HCT116 (cell line): ENCODE measurements around the gene THRA. TPM values are rescaled to one million over a fixed set of nuclear protein-coding genes. Genes with fewer than 3 reads are reported as not detected.
A peak's percentile ranks its signal among the peaks of the same experiment; 100 is the strongest.

Source experiments
- ATAC-seq: fragments of 200-7000 bp; cut with Tn5 transposase; 2 replicates; pipeline ENCODE4 v1.9.1; 2020; ENCODE audit warnings: mild to moderate bottlenecking, moderate library complexity
- BruUV-seq: library from RNA; stranded (reverse); fragments of 400-500 nt; replicated peaks from 2 replicates; lab custom pipeline; 2021; lab: Mats Ljungman, UMichigan
- CTCF ChIA-PET: fragments of 300-600 bp; sonication (Branson Sonifier 250); formaldehyde crosslinking; loops from one replicate; lab custom pipeline; 2021; ENCODE audit warnings: antibody characterized with exemption; lab: Charles Lee
- POLR2A ChIA-PET: fragments of 300-600, 350-600 bp; sonication (Branson Sonifier 250); formaldehyde crosslinking; loops from one replicate; lab custom pipeline; 2021; ENCODE audit warnings: antibody characterized with exemption; lab: Charles Lee
- RAD21 ChIA-PET, 2 experiments: fragments of 300-600 bp; sonication (Branson Sonifier 250); formaldehyde crosslinking; loops; one replicate each; lab custom pipeline; 2023; ENCODE audit warnings: low total read pairs in 2 of 2; ENCODE audit not compliant: uncharacterized antibody in 2 of 2, unreplicated experiment in 2 of 2, low non-redundant PET in 1 of 2; lab: Charles Lee
- DNase-seq: peaks from one replicate; pipeline ENCODE4 v3.0.0-alpha.2; 2010; ENCODE audit warnings: low read depth, low spot score
- H2AFZ ChIP-seq: fragments of 200-600 bp; shearing (Covaris generic), sonication (generic); 2 replicates; pipeline ENCODE4 v1.6.1; 2017; ENCODE audit warnings: low read depth, mixed run types, mixed read lengths, antibody characterized with exemption, low read length; ENCODE audit not compliant: poor library complexity, severe bottlenecking
- H3K27ac ChIP-seq: 2 replicates; pipeline ENCODE4 v1.5.1; 2012; ENCODE audit warnings: low read depth, low read length
- H3K27me3 ChIP-seq: fragments of 200-600 bp; sonication (generic); 2 replicates; pipeline ENCODE4 v1.6.1; 2016; ENCODE audit warnings: mixed run types, low read length, mixed read lengths; ENCODE audit not compliant: insufficient read depth
- H3K36me3 ChIP-seq, 2 experiments: fragments of 200-500 bp in 1 of 2; fragments of 200-600 bp in 1 of 2; sonication (Bioruptor generic) in 1 of 2; sonication (generic) in 1 of 2; 2 replicates each; pipeline versions ENCODE4 v1.5.1 to v1.6.1; 2014 to 2016; ENCODE audit warnings: low read length in 2 of 2, inconsistent platforms in 1 of 2, mixed read lengths in 1 of 2, mixed run types in 1 of 2; ENCODE audit not compliant: insufficient read depth in 2 of 2, control insufficient read depth in 1 of 2
- H3K4me1 ChIP-seq, 2 experiments: fragments of 200-600 bp in 1 of 2; sonication (generic) in 1 of 2; 2 replicates each; pipeline versions ENCODE4 v1.5.1 to v1.6.1; 2012 to 2017; ENCODE audit warnings: low read length in 2 of 2, inconsistent platforms in 1 of 2, mild to moderate bottlenecking in 1 of 2, mixed read lengths in 1 of 2, mixed run types in 1 of 2, moderate library complexity in 1 of 2; ENCODE audit not compliant: insufficient read depth in 2 of 2, control insufficient read depth in 1 of 2
- H3K4me2 ChIP-seq: fragments of 200-600 bp; sonication (generic); 2 replicates; pipeline ENCODE4 v1.6.1; 2017; ENCODE audit warnings: mixed run types, low read length, mixed read lengths
- H3K4me3 ChIP-seq, 2 experiments: fragments of 200-600 bp in 1 of 2; sonication (generic) in 1 of 2; replicated peaks in 1 of 2; 2 replicates each; pipeline ENCODE4 v1.5.1; 2011 to 2016; ENCODE audit warnings: low read length in 2 of 2, control low read depth in 1 of 2, low read depth in 1 of 2, mild to moderate bottlenecking in 1 of 2, mixed read lengths in 1 of 2, mixed run types in 1 of 2
- H3K79me2 ChIP-seq: fragments of 200-600 bp; sonication (generic); 2 replicates; pipeline ENCODE4 v1.6.1; 2017; ENCODE audit warnings: mild to moderate bottlenecking, mixed run types, low read length, moderate library complexity, mixed read lengths; ENCODE audit not compliant: insufficient read depth
- H3K9ac ChIP-seq: fragments of 200-600 bp; sonication (generic); 2 replicates; pipeline ENCODE4 v1.6.1; 2016; ENCODE audit warnings: low read length, mixed read lengths
- H3K9me2 ChIP-seq: fragments of 200-600 bp; sonication (generic), shearing (Covaris generic); 2 replicates; pipeline ENCODE4 v1.6.1; 2017; ENCODE audit warnings: mixed run types, mild to moderate bottlenecking, moderate library complexity; ENCODE audit not compliant: insufficient read depth
- H3K9me3 ChIP-seq, 2 experiments: fragments of 200-500 bp in 1 of 2; fragments of 200-600 bp in 1 of 2; sonication (Bioruptor generic) in 1 of 2; sonication (generic) in 1 of 2; 2 replicates each; pipeline ENCODE4 v1.6.1; 2014 to 2017; ENCODE audit warnings: low read length in 2 of 2, mixed read lengths in 2 of 2, inconsistent platforms in 1 of 2, low read depth in 1 of 2, mild to moderate bottlenecking in 1 of 2, mixed run types in 1 of 2, moderate library complexity in 1 of 2; ENCODE audit not compliant: control insufficient read depth in 1 of 2, insufficient read depth in 1 of 2
- H4K20me1 ChIP-seq: fragments of 200-600 bp; sonication (generic), shearing (Covaris generic); 2 replicates; pipeline ENCODE4 v1.6.1; 2017; ENCODE audit warnings: mixed run types, mild to moderate bottlenecking, moderate library complexity; ENCODE audit not compliant: insufficient read depth
- CBX3 ChIP-seq: IDR thresholded peaks from 2 replicates; pipeline ENCODE4 v1.6.1; 2012; ENCODE audit warnings: low read depth
- CEBPB ChIP-seq: IDR thresholded peaks from 2 replicates; pipeline ENCODE4 v1.6.1; 2012; ENCODE audit warnings: low read depth
- EZH2 ChIP-seq: fragments of 200-600 bp; sonication (generic); IDR thresholded peaks from 2 replicates; pipeline ENCODE4 v1.6.1; 2017; ENCODE audit warnings: antibody characterized with exemption, mixed run types
- JUND ChIP-seq: IDR thresholded peaks from 2 replicates; pipeline ENCODE4 v1.6.1; 2012
- POLR2A ChIP-seq: IDR thresholded peaks from 2 replicates; pipeline ENCODE4 v1.7.0; 2011; ENCODE audit warnings: borderline replicate concordance; ENCODE audit not compliant: insufficient read depth, insufficient read length; ENCODE audit errors: extremely low read depth
- RAD21 ChIP-seq: IDR thresholded peaks from 2 replicates; pipeline ENCODE4 v1.6.1; 2012; ENCODE audit warnings: low read depth, mild to moderate bottlenecking
- SIN3A ChIP-seq: IDR thresholded peaks from 2 replicates; pipeline ENCODE4 v1.6.1; 2012; ENCODE audit warnings: low read depth
- SRF ChIP-seq: IDR thresholded peaks from 2 replicates; pipeline ENCODE4 v1.6.1; 2012; ENCODE audit warnings: low read depth
- YY1 ChIP-seq: IDR thresholded peaks from 2 replicates; pipeline ENCODE4 v1.6.1; 2011; ENCODE audit warnings: low read length, low read depth, moderate library complexity, mild to moderate bottlenecking; ENCODE audit not compliant: insufficient replicate concordance; ENCODE audit errors: extremely low read depth
- intact Hi-C: fragments of 100-400 bp; cut with micrococcal nuclease; formaldehyde crosslinking; loops from 2 replicates; pipeline ENCODE4 v1.10.0; 2022
- total RNA-seq: library from RNA; stranded (reverse); gene quantifications from one replicate; pipeline ENCODE4 v1.2.1, GENCODE V29; 2021; ENCODE audit not compliant: unreplicated experiment
- TF ChIP-seq, protein P1 (sequence below), 3 experiments: fragments of 200-600 bp in 1 of 3; sonication (generic) in 1 of 3; IDR thresholded peaks in 2 of 3; conservative IDR thresholded peaks in 1 of 3; 2 replicates each; pipeline ENCODE4 v1.5.1; 2012 to 2017; ENCODE audit warnings: low read depth in 2 of 3, low read length in 2 of 3, antibody characterized with exemption in 1 of 3, borderline replicate concordance in 1 of 3, control low read depth in 1 of 3, mild to moderate bottlenecking in 1 of 3, mixed read lengths in 1 of 3, mixed run types in 1 of 3, moderate library complexity in 1 of 3; ENCODE audit not compliant: insufficient read depth in 1 of 3
- TF ChIP-seq, protein P2 (sequence below): IDR thresholded peaks from 2 replicates; pipeline ENCODE4 v1.6.1; 2012; ENCODE audit warnings: low read depth

The THRA gene
- total RNA-seq, 1 experiment from 2014 or later, result 23.3 TPM

DNA sequence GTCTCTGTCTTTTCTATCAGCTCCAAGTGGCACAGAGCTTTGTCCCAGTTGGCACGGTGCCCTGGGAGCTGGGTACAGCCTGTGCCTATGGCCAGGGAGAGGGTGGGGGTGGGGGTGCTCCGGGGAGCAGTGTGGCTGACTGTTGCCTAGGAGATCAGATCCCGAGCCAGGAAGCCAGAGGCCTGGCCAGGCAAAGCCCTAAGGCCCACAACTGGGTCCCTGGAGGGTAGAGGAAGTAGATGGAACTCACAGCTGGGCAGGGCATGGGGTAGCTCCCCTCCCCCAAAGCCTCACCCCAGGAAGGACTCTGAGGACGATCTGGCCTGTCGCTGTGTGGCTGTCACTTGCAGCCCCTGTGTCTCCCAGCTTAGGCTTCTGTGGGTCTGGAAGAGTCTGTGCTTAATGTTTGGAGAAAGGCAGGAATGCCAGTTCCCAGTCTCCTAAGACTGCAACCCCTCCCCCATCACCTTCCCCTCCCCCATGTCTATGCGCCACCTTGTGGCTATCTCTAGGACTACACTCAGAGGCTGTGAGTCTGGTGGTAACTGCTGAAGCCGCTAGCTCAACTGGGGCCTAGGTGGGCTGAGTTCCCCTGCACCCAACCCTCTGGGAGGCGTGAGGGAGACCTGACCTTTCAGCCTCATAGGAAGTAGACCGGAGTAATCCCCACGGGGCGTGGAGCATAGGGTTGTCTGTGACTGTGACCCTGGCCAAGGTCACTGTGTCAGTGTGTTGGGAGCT, 12.6 kb downstream of the THRA start:
- intact Hi-C loops, result no loop called here
- H3K27ac ChIP-seq, result peak overlapping the region; percentile 52; the same call in 1 of the 2 replicates
- POLR2A ChIA-PET, result interaction anchor here (0.8 to 1.8 kb wide), 4 partner anchors 11 to 25 kb away, joined by 3 to 18 read pairs (median 5); partner anchors contain the start of genes MED24 and NR1D1

More for the DNA sequence above, 12.6 kb downstream of the THRA start:
- ChIA-PET CTCF (interaction anchor here (0.6 to 2.7 kb wide), 21 partner anchors 9 to 1942 kb away, joined by 3 to 36 read pairs (median 5); partner anchors contain the start of genes DNAJC7, MED24 and NR1D1), RAD21 (interaction anchor here (0.6 to 1.4 kb wide), 5 partner anchors 21 to 40 kb away, joined by 3 to 6 read pairs (median 3); partner anchors contain the start of gene MED24 (in 1 of the 2))
- Histone ChIP-seq H3K36me3 (no peaks in the 10 kb centered on the region), H3K27me3 (no peaks in the 10 kb centered on the region), H3K4me3 (no peak overlapping the region), H3K9me2 (no peaks in the 10 kb centered on the region), H3K9ac (no peak overlapping the region), H3K9me3 (no peaks in the 10 kb centered on the region), H2AFZ (no peak overlapping the region), H4K20me1 (no peaks in the 10 kb centered on the region), H3K4me2 (peak overlapping the region; percentile 57), H3K4me1 (peaks cover 50 to 52% of the 10 kb centered on the region in 2 experiments), H3K79me2 (no peaks in the 10 kb centered on the region; the same call in 1 of the 2 replicates)
- no TSS peak for BruUV-seq
- DNase-seq, result no peak
- ATAC-seq, result peak; percentile 76
- TF ChIP-seq CEBPB (no peak), CBX3 (no peak), JUND (no peak), YY1 (peak; percentile 49), RAD21 (no peak), POLR2A (no peak), EZH2 (no peak), SRF (no peak), SIN3A (no peak)
- TF ChIP-seq, protein P1, sequence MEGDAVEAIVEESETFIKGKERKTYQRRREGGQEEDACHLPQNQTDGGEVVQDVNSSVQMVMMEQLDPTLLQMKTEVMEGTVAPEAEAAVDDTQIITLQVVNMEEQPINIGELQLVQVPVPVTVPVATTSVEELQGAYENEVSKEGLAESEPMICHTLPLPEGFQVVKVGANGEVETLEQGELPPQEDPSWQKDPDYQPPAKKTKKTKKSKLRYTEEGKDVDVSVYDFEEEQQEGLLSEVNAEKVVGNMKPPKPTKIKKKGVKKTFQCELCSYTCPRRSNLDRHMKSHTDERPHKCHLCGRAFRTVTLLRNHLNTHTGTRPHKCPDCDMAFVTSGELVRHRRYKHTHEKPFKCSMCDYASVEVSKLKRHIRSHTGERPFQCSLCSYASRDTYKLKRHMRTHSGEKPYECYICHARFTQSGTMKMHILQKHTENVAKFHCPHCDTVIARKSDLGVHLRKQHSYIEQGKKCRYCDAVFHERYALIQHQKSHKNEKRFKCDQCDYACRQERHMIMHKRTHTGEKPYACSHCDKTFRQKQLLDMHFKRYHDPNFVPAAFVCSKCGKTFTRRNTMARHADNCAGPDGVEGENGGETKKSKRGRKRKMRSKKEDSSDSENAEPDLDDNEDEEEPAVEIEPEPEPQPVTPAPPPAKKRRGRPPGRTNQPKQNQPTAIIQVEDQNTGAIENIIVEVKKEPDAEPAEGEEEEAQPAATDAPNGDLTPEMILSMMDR (IDR thresholded peaks at IDR 0.05 in 2 of 3, conservative IDR thresholded peaks at IDR 0.05 in 1 of 3; ENCODE audit: borderline replicate concordance in 1 of 3, insufficient read depth in 1 of 3, low read depth in 2 of 3, low read length in 2 of 3), result peak in 2 of 3 experiments; percentile 90 to 91; a peak in 5 of 6 replicates
- TF ChIP-seq, protein P2, sequence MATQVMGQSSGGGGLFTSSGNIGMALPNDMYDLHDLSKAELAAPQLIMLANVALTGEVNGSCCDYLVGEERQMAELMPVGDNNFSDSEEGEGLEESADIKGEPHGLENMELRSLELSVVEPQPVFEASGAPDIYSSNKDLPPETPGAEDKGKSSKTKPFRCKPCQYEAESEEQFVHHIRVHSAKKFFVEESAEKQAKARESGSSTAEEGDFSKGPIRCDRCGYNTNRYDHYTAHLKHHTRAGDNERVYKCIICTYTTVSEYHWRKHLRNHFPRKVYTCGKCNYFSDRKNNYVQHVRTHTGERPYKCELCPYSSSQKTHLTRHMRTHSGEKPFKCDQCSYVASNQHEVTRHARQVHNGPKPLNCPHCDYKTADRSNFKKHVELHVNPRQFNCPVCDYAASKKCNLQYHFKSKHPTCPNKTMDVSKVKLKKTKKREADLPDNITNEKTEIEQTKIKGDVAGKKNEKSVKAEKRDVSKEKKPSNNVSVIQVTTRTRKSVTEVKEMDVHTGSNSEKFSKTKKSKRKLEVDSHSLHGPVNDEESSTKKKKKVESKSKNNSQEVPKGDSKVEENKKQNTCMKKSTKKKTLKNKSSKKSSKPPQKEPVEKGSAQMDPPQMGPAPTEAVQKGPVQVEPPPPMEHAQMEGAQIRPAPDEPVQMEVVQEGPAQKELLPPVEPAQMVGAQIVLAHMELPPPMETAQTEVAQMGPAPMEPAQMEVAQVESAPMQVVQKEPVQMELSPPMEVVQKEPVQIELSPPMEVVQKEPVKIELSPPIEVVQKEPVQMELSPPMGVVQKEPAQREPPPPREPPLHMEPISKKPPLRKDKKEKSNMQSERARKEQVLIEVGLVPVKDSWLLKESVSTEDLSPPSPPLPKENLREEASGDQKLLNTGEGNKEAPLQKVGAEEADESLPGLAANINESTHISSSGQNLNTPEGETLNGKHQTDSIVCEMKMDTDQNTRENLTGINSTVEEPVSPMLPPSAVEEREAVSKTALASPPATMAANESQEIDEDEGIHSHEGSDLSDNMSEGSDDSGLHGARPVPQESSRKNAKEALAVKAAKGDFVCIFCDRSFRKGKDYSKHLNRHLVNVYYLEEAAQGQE, result no peak
